Stimulated activated naive B cell treated with anti-CD40 and anti-IgM and Interleukin-4, amounts not matched to agents 10 μg/mL and 1 μg/mL and 100 μg/mL, for 72 hours (primary cell): ENCODE data around the gene IQGAP1.
"Not testable (repeated sequence)": the region's sequence is repeated elsewhere in the genome, so short reads cannot be mapped to it uniquely, and the experiment has no call there.

ENCODE experiments used
- ATAC-seq, 2 donors: fragments of 150-1000 bp; cut with Tn5 transposase; replicated peaks; 2 replicates each; pipeline ENCODE4 v1.10.0; 2021; ENCODE audit warnings: moderate library complexity in 1 of 2
- DNase-seq: peaks from one replicate; pipeline ENCODE4 v3.0.0; 2021
- H3K27ac Mint-ChIP-seq: one replicate; pipeline ENCODE4 v1.8.0; 2022; ENCODE audit warnings: mild to moderate bottlenecking, mixed read lengths
- H3K27me3 Mint-ChIP-seq, 2 donors: one replicate each; pipeline ENCODE4 v1.8.0; 2022; ENCODE audit warnings: mixed read lengths in 2 of 2
- H3K36me3 Mint-ChIP-seq, 2 donors: one replicate each; pipeline ENCODE4 v1.8.0; 2022; ENCODE audit warnings: mixed read lengths in 2 of 2, mild to moderate bottlenecking in 1 of 2
- H3K4me1 Mint-ChIP-seq, 2 donors: one replicate each; pipeline ENCODE4 v1.8.0; 2022; ENCODE audit warnings: mixed read lengths in 2 of 2, mild to moderate bottlenecking in 1 of 2
- H3K4me3 Mint-ChIP-seq, 2 donors: one replicate each; pipeline ENCODE4 v1.8.0; 2022; ENCODE audit warnings: mild to moderate bottlenecking in 2 of 2, mixed read lengths in 2 of 2, moderate library complexity in 1 of 2
- H3K9me3 Mint-ChIP-seq, 2 donors: one replicate each; pipeline ENCODE4 v1.8.0; 2022; ENCODE audit warnings: mixed read lengths in 2 of 2, mild to moderate bottlenecking in 1 of 2

Gene IQGAP1

DNA sequence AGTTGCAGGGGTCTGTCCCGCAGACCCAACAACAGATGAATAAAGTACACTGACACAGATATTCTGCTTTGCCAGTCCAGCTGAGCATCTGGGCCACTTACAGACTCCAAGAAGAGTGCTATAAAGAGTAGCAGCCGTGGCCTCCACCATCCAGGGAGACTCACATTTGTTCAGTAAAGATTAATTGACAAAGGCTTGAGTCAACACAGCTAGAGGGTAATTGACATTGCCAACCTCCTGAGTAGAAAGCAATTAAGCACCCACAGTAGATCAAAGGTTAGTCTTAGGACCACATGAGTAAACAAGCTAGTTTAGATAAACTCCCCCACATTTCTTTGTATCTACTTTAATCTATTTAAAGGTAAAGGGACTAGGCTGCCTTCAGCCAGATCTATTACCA lies 125.4 kb downstream of the IQGAP1 start:
- ATAC-seq (no peak), DNase-seq (no peak)
- Mint-ChIP-seq H3K36me3 (no peaks in the 10 kb centered on the region), H3K27me3 (no peaks in the 10 kb centered on the region), H3K4me1 (peaks cover 7 to 13% of the 10 kb centered on the region in 2 donors), H3K9me3 (no peaks in the 10 kb centered on the region), H3K27ac (no peak overlapping the region), H3K4me3 (no peak overlapping the region)

DNA sequence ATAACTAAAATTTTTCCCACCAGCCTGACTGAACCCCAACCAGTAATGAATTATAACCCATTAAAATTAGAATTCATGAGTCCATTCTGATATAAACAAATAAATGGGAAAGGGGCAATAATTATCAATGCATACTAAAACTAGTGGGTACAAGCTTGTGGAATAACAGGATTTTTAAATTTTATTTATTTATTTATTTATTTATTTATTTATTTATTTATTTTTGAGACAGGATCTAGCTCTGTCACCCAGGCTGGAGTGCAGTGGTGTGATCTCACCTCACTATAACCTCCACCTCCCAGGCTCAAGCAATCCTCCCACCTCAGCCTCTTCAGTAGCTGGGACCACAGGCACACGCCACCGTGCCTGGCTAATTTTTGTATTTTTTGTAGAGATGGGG lies 125.9 kb downstream of the IQGAP1 start:
- not testable (repeated sequence) for H3K36me3 Mint-ChIP-seq, H3K9me3 Mint-ChIP-seq, H3K27ac Mint-ChIP-seq, ATAC-seq, DNase-seq, H3K4me3 Mint-ChIP-seq, H3K27me3 Mint-ChIP-seq
- H3K4me1 Mint-ChIP-seq, result peaks cover 8 to 13% of the 10 kb centered on the region in 2 donors

DNA sequence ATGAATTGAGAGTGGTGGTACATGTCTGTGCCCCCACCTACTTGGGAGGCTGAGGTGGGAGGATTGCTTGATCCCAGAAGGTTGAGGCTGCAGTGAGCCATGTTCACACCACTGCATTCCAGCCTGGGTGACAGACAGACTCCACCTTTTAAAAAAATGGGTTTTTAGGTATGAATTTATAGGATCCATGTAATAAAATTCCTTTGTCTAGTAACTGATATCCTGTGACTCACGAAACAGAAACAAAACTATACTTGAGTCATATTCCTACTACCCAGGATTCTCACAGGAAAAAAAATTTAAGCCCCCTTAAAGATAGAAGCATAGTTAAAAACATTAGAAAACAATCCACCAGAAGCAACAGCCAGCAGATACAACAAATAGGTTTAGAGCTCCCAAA lies 131.6 kb downstream of the IQGAP1 start:
- Mint-ChIP-seq H3K4me1 (peaks cover 8 to 22% of the 10 kb centered on the region in 2 donors), H3K36me3 (no peaks in the 10 kb centered on the region), H3K9me3 (no peaks in the 10 kb centered on the region), H3K27me3 (no peaks in the 10 kb centered on the region), H3K27ac (no peak overlapping the region), H3K4me3 (no peak overlapping the region)
- ATAC-seq, result no peak
- no peak for DNase-seq

DNA sequence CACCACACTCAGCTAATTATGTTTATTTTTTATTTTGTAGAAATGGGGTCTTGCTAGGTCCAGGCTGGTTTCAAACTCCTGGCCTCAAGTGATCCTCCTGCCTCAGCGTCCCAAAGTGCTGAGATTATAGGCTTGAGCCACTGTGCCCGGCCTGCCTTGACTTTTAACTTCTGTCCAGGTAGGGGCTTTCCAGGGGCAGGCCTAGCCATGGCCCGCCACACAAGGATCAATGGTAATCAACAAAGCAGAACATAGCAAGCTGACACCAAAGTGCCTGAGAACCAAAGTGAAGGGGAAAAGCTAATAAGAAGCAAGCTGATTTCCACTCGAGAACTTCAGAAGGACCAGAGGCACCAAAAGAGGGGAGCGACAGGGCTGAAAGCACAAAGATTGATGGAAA lies 132.3 kb downstream of the IQGAP1 start:
- no peaks in the 10 kb centered on the region for H3K36me3 Mint-ChIP-seq
- peaks cover 8 to 22% of the 10 kb centered on the region in 2 donors for H3K4me1 Mint-ChIP-seq
- H3K9me3 Mint-ChIP-seq, result no peaks in the 10 kb centered on the region
- H3K27me3 Mint-ChIP-seq, result no peaks in the 10 kb centered on the region
- no peak for DNase-seq
- H3K27ac Mint-ChIP-seq, result no peak overlapping the region
- ATAC-seq, result peak; percentile 52
- H3K4me3 Mint-ChIP-seq, result no peak overlapping the region

DNA sequence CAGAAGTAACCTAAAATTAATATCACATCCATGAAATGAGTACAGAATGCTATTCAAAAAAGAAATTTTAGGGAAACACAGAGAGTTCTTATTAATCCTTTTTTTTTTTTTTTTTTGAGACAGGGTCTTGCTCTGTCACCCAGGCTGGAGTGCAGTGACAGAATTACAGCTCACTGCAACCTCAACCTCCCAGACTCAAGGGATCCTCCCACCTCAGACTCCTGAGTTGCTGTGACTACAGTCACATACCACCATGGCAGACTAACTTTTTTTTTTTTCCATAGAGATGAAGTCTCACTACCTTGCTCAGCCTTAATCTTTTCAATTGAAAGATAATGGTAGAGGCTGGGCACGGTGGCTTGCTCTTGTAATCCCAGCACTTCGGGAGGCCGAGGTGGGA lies 135.3 kb downstream of the IQGAP1 start:
- no peak overlapping the region for H3K27ac Mint-ChIP-seq
- H3K27me3 Mint-ChIP-seq, result no peaks in the 10 kb centered on the region
- H3K4me3 Mint-ChIP-seq, result no peak overlapping the region
- no peaks in the 10 kb centered on the region for H3K36me3 Mint-ChIP-seq
- no peak for ATAC-seq
- no peaks in the 10 kb centered on the region for H3K9me3 Mint-ChIP-seq
- no peak for DNase-seq
- H3K4me1 Mint-ChIP-seq, result peaks cover 4 to 9% of the 10 kb centered on the region in 2 donors

DNA sequence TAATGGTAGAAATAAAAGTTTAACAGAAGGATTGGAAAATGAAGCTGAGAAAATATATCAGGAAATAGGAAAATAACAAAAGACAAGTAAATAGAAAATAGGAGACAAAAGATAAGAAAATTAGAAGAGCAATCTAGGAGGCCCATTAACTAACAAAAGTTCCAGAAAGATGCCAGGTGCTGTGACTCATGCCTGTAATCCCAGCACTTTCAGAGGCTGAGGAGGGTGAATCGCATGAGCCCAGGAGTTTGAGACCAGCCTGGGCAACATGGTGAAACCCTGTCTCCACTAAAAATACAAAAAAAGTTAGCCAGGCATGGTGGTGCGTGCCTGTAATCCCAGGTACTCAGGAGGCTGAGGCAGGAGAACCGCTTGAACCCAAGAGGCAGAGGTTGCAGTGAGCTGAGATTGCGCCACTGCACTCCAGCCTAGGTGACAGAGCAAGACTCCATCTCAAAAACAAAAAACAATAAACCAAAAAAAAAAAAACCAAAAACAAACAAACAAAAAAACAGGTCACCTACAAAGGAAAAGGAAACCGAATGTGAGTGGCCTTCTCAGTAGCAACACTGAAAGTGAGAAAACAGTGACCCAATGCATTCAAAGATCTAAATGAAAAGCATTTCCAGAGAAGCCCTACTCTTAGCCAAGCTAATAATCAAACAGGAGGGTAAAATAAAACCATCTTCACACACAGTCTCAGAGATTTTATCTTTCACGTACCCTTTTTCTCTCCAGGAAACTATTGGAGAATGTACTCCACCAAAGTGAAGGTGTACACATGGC lies 136.2 kb downstream of the IQGAP1 start:
- not testable (repeated sequence) for ATAC-seq, H3K9me3 Mint-ChIP-seq, H3K36me3 Mint-ChIP-seq, H3K4me3 Mint-ChIP-seq, H3K27me3 Mint-ChIP-seq, DNase-seq
- peaks cover 6 to 15% of the 10 kb centered on the region in 2 donors for H3K4me1 Mint-ChIP-seq
- peak overlapping the region; percentile 37 for H3K27ac Mint-ChIP-seq

DNA sequence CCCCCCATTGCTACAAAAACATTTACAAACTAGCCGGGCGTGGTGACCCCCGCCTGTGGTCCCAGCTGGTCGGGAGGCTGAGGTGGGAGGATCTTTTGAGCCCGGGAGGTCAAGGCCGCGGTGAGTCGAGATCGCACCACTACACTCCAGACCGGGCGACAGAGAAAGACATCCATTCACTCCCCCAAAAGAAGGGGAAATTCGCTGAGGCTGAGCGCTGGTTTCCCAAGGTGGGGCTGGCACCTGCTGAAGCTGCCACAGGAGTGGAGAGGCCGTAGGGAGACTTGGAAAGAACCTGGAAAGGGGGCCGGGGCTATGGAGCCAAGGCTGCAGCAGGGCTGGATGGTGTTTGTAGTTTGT lies 140.9 kb downstream of the IQGAP1 start:
- no peaks in the 10 kb centered on the region for H3K9me3 Mint-ChIP-seq
- ATAC-seq, result no peak
- H3K4me3 Mint-ChIP-seq, result peak overlapping the region; percentile 82 to 86
- H3K4me1 Mint-ChIP-seq, result peaks cover 22 to 35% of the 10 kb centered on the region in 2 donors
- H3K27me3 Mint-ChIP-seq, result no peaks in the 10 kb centered on the region
- H3K27ac Mint-ChIP-seq, result peak overlapping the region; percentile 96
- peaks cover 4 to 6% of the 10 kb centered on the region in 2 donors for H3K36me3 Mint-ChIP-seq
- DNase-seq, result no peak

DNA sequence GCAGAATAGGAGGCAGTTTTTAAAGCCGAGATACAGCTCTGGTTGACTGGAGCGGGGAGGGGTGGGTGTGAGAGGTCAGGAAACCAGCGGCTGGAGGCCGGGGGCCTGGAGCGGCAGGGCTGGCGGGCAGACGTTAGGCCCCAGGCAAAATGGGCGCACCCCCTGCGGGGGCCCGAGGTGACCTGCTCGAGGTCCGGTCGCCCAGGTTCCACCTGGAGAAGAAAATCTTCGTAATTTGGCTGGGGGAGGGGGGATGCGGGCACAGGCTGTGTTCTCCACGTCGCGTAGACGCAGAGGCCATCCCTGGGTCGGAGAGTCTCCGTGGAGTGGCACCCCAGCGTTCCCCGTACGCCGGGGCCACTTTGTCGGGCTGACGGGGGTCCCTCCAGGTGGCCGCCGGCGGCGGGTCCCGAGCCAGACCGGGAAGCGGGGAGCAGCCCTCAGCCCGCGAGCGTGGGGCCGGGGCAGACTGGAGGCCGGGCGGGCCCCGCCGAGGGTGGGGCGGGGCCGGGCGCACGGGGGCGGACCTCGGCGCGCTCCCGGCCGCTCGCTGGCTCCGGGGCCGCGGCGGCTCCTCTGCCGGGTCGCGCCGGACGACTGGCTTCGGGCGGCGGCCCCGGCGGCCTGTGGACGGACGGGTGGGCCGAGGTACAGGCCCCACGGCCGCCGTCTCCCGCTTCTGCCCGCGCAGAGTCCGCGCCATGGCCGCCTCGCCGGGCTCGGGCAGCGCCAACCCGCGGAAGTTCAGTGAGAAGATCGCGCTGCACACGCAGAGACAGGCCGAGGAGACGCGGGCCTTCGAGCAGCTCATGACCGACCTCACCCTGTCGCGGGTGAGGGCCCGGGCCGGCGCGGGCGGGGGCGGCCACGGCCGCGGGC lies 141.6 kb downstream of the IQGAP1 start, which contains the start of gene CRTC3:
TSS of gene CRTC3 (plus strand) at position 553 of the 879 bp plus-strand sequence. CDS start at position 702, 149 bp downstream.
- peak; percentile 83 to 87 for ATAC-seq
- Mint-ChIP-seq H3K4me1 (peaks cover 25 to 39% of the 10 kb centered on the region in 2 donors), H3K27me3 (no peaks in the 10 kb centered on the region), H3K27ac (peak within 1 kb of the TSS; percentile 96), H3K4me3 (peak within 1 kb of the TSS; percentile 94 to 97), H3K9me3 (no peaks in the 10 kb centered on the region), H3K36me3 (peaks cover 4 to 8% of the 10 kb centered on the region in 2 donors)
- peak; percentile 50 for DNase-seq

DNA sequence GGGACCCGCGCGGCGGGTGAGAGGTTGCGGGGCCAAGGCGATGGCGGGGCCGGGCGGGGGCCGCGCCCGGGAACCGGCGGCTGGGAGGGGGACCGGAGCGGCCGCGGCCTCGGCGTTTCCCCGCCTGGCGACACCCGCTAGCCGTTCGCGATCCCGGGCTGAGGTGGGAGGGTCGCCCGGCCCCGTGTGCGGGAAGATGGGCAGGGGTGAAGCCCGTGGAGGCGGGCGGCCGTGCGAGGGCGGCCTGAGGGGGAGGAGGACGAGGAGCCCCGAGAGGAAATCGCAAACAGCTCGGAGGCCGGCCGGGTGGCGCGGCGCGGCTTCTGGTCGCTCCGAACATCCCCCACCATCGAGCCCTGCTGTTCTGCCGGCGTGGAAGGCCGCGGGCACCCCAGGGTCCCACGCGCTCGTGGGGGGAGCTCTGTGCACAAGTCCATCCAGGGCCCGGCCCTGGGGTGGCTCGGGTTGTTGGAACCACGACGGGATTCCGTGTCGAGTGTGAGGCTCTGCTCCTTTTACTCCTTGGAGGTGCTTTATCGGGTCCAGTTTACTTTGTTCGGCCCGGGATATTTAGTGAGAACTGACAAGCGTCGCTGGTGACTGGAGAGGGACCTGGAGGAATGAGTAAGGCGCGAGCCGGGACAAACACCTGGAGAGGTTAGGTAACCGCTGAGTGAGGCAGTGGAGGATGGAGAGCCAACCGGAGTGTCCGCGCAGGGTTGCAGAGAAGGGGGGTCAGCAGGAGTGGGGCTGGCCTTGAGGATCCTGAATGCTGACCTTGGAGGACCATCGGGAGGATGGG lies 142.4 kb downstream of the IQGAP1 start:
- peak; percentile 37 for DNase-seq
- Mint-ChIP-seq H3K4me3 (peak overlapping the region; percentile 94 to 97), H3K27me3 (no peaks in the 10 kb centered on the region), H3K9me3 (no peaks in the 10 kb centered on the region), H3K4me1 (peaks cover 30 to 48% of the 10 kb centered on the region in 2 donors), H3K36me3 (peaks cover 4 to 8% of the 10 kb centered on the region in 2 donors), H3K27ac (peak overlapping the region; percentile 93)
- peak; percentile 56 to 64 for ATAC-seq

DNA sequence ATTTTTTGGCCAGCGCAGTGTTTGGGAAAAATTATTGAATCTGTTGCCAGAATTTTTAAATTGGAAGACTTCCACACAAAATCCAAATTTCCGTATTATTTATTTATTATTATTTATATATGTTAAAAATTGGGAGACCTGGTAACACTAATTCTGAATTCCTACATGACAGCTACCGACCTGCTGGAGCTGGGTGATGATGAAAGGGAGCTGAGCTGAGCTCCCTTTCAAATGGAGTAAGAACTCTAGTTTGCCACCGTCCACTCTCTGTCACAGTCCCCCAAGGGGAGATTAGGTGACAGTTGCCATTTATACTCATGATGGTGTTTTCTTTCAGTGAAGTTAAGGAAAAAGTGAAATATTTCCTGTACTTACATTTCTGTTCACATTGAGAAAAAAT lies 143.1 kb downstream of the IQGAP1 start:
- peaks cover 34 to 53% of the 10 kb centered on the region in 2 donors for H3K4me1 Mint-ChIP-seq

DNA sequence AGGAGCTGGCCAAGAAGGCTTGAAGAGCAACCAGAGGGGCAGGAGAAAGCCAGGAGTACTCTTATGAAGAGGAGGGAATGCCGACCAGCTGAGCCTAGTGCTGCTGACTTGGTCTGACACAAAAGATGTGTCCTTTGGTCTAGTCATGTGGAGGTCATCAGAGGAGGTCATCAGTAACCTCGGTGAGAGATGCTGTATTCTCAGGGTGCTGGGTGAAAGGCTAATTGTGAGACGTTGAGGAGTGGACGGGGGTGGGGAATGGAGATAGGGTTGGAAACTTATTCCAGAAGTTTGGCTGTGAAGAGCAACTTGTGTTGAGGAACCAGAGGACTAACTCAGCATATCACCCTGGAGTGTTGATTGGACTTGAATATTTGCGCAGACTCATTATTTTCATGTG lies 147.2 kb downstream of the IQGAP1 start:
- Mint-ChIP-seq H3K36me3 (peaks cover 6 to 22% of the 10 kb centered on the region in 2 donors), H3K27ac (peak overlapping the region; percentile 21), H3K4me1 (peaks cover 42 to 50% of the 10 kb centered on the region in 2 donors), H3K27me3 (no peaks in the 10 kb centered on the region), H3K4me3 (no peak overlapping the region), H3K9me3 (no peaks in the 10 kb centered on the region)
- no peak for DNase-seq
- ATAC-seq, result no peak

More for the DNA sequence above, 143.1 kb downstream of the IQGAP1 start:
- H3K36me3 Mint-ChIP-seq, result peaks cover 4 to 8% of the 10 kb centered on the region in 2 donors
- no peaks in the 10 kb centered on the region for H3K9me3 Mint-ChIP-seq
- no peak overlapping the region for H3K27ac Mint-ChIP-seq
- H3K4me3 Mint-ChIP-seq, result peak overlapping the region; percentile 94 to 97
- H3K27me3 Mint-ChIP-seq, result no peaks in the 10 kb centered on the region
- DNase-seq, result no peak
- no peak for ATAC-seq

DNA sequence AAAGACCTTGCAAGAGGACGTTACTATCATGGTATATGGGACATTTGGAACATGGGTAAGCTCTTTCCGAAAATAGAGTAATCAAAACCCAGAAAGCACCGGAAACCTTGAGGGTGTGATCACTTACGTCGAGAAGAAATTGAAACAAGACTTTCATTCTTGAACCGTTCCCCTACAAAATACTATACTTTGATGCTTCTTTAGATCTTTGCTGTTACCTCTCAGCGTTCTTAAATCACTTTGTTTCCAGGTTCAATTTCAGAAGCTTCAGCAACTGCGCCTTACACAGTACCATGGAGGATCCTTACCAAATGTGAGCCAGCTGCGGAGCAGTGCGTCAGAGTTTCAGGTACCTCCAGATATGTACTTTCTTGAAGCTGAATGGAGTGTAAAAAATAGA lies 151.7 kb downstream of the IQGAP1 start:
- Mint-ChIP-seq H3K4me3 (no peak overlapping the region), H3K27ac (no peak overlapping the region), H3K27me3 (no peaks in the 10 kb centered on the region), H3K9me3 (no peaks in the 10 kb centered on the region), H3K4me1 (peaks cover 26 to 28% of the 10 kb centered on the region in 2 donors), H3K36me3 (peaks cover 2 to 30% of the 10 kb centered on the region in 2 donors)
- DNase-seq (no peak), ATAC-seq (no peak)

DNA sequence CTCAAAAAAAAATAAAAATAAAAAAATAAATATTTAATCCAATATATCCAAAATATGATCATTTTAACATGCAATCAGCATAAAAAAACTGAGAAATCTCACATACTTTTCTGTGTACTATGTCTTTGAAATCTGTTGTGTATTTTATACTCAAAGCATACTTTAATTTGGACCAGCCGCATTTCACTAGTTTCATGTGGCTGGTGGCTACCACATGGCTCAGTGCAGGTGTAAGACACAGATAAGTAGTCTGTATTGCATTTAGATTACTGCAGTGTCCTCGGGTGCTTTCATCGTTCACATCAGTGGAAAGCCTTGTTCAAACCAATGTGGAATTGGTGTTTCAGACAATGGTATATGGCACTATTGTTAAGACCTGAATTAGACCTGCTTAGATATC lies 152.7 kb downstream of the IQGAP1 start:
- no peaks in the 10 kb centered on the region for H3K9me3 Mint-ChIP-seq

DNA sequence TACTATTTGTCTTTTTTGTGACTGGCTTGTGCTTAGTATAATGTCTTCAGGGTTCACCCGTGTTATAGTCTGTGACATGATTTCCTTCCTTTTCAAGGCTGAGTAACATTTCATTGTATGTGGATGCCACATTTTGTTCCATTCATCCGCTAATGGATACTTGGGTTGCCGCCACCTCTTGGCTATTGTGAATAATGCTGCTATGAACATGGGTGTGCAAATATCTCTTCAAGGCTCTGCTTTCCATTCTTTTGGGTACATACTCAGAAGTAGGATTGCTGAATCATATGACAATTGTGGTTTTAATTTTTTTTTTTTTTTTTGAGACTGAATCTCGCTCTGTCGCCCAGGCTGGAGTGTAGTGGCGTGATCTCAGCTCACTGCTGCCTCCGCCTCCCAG lies 157.1 kb downstream of the IQGAP1 start:
- H3K9me3 Mint-ChIP-seq, result no peaks in the 10 kb centered on the region
- H3K36me3 Mint-ChIP-seq, result peaks cover 1 to 24% of the 10 kb centered on the region in 2 donors
- H3K27me3 Mint-ChIP-seq, result no peaks in the 10 kb centered on the region
- H3K4me3 Mint-ChIP-seq, result no peak overlapping the region
- peaks cover 17 to 32% of the 10 kb centered on the region in 2 donors for H3K4me1 Mint-ChIP-seq
- no peak overlapping the region for H3K27ac Mint-ChIP-seq
- DNase-seq, result no peak
- peak in 1 of 2 donors; percentile 22 for ATAC-seq

More for the DNA sequence above, 152.7 kb downstream of the IQGAP1 start:
- peaks cover 2 to 34% of the 10 kb centered on the region in 2 donors for H3K36me3 Mint-ChIP-seq
- DNase-seq (no peak), ATAC-seq (no peak)
- H3K4me3 Mint-ChIP-seq, result no peak overlapping the region
- H3K27ac Mint-ChIP-seq, result no peak overlapping the region
- H3K4me1 Mint-ChIP-seq, result peaks cover 23 to 24% of the 10 kb centered on the region in 2 donors
- H3K27me3 Mint-ChIP-seq, result no peaks in the 10 kb centered on the region
